Calu3 (cell line): ENCODE measurements around the gene ZCCHC7. TPM values are rescaled to one million over a fixed set of nuclear protein-coding genes. Genes with fewer than 3 reads are reported as not detected.

Experiments used
- BruUV-seq: library from RNA; stranded (reverse); fragments of 400-500 nt; replicated peaks from 2 replicates; lab custom pipeline; 2021; lab: Mats Ljungman, UMichigan
- CTCF ChIA-PET: fragments of 300-600 bp; sonication (Branson Sonifier 250); formaldehyde crosslinking; loops from one replicate; lab custom pipeline; 2022; ENCODE audit warnings: antibody characterized with exemption; lab: Charles Lee
- DNase-seq: peaks from one replicate; pipeline ENCODE4 v3.0.0; 2022
- H3K27ac Mint-ChIP-seq: one replicate; pipeline ENCODE4 v1.8.0; 2022; ENCODE audit warnings: mixed read lengths; ENCODE audit not compliant: unreplicated experiment
- H3K27me3 Mint-ChIP-seq: one replicate; pipeline ENCODE4 v1.8.0; 2022; ENCODE audit warnings: mixed read lengths; ENCODE audit not compliant: unreplicated experiment
- H3K36me3 Mint-ChIP-seq: one replicate; pipeline ENCODE4 v1.8.0; 2022; ENCODE audit warnings: mild to moderate bottlenecking, moderate library complexity, mixed read lengths; ENCODE audit not compliant: insufficient read depth, unreplicated experiment
- H3K4me1 Mint-ChIP-seq: one replicate; pipeline ENCODE4 v1.8.0; 2022; ENCODE audit warnings: mild to moderate bottlenecking, low read depth, mixed read lengths; ENCODE audit not compliant: unreplicated experiment
- H3K4me3 Mint-ChIP-seq: one replicate; pipeline ENCODE4 v1.8.0; 2022; ENCODE audit warnings: mild to moderate bottlenecking, low read depth, moderate library complexity, mixed read lengths; ENCODE audit not compliant: unreplicated experiment
- H3K9me3 Mint-ChIP-seq: one replicate; pipeline ENCODE4 v1.8.0; 2022; ENCODE audit warnings: low read depth, mixed read lengths; ENCODE audit not compliant: unreplicated experiment
- intact Hi-C: fragments of 100-400 bp; cut with micrococcal nuclease; formaldehyde crosslinking; loops from one replicate; pipeline ENCODE4 v1.10.0; 2022; ENCODE audit not compliant: unreplicated experiment
- total RNA-seq: library from RNA; stranded (reverse); gene quantifications from 2 replicates; pipeline ENCODE4 v1.2.3, GENCODE V29; 2022
- TF ChIP-seq, protein P1 (sequence below): fragments of 200-600 bp; IDR thresholded peaks from one replicate; pipeline ENCODE4 v1.8.0; 2022; ENCODE audit warnings: antibody characterized with exemption; ENCODE audit not compliant: unreplicated experiment

Gene ZCCHC7
- total RNA-seq, 1 experiment from 2014 or later = 6.5 TPM

DNA sequence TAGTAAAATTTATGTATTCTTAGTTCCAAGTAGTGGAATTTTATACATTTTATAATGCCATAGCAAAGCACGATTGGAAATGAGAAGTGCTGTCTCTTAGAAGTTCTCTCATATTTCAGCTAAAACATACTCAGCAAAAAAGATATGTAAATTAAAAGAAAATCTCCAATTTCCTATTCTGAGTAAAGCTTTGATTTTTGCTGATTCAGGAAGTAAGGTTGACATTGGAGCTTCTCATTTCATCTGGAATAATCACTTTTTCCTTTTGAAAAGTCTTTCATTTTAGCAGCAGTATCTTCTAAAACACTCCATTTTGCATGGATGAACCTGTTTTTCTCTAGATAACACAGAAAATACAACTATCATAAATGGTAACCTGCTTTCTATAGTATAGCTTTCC lies 121.0 kb downstream of the ZCCHC7 start:
- Mint-ChIP-seq H3K27ac (no peak overlapping the region), H3K27me3 (no peaks in the 10 kb centered on the region), H3K36me3 (no peaks in the 10 kb centered on the region), H3K4me1 (no peaks in the 10 kb centered on the region), H3K4me3 (no peak overlapping the region), H3K9me3 (no peaks in the 10 kb centered on the region)
- no TSS peak for BruUV-seq
- CTCF ChIA-PET = no interaction called here
- intact Hi-C loops = no loop called here
- TF ChIP-seq, protein P1, sequence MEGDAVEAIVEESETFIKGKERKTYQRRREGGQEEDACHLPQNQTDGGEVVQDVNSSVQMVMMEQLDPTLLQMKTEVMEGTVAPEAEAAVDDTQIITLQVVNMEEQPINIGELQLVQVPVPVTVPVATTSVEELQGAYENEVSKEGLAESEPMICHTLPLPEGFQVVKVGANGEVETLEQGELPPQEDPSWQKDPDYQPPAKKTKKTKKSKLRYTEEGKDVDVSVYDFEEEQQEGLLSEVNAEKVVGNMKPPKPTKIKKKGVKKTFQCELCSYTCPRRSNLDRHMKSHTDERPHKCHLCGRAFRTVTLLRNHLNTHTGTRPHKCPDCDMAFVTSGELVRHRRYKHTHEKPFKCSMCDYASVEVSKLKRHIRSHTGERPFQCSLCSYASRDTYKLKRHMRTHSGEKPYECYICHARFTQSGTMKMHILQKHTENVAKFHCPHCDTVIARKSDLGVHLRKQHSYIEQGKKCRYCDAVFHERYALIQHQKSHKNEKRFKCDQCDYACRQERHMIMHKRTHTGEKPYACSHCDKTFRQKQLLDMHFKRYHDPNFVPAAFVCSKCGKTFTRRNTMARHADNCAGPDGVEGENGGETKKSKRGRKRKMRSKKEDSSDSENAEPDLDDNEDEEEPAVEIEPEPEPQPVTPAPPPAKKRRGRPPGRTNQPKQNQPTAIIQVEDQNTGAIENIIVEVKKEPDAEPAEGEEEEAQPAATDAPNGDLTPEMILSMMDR = no peak
- no peak for DNase-seq

DNA sequence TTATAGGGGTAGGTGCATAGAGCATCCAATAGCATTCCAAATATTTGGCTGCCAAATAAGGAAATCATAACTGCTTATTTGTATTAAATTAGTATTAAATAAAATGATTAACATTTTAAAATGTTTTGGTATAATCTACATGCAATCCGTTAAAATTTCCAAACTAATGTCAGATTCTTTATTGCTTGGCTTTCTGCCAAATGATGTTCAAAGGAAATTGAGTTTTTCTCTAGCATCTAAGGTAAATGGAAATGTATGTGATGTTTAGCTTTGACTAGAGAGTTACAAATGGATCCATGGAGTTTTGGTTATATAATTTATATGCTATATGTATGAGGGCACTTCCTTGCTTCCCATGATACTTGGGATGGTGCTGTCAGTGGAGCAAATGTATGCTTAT lies 121.7 kb downstream of the ZCCHC7 start:
- no peak for DNase-seq
- intact Hi-C loops = no loop called here
- Mint-ChIP-seq H3K9me3 (no peaks in the 10 kb centered on the region), H3K4me3 (no peak overlapping the region), H3K27me3 (no peaks in the 10 kb centered on the region), H3K36me3 (no peaks in the 10 kb centered on the region), H3K4me1 (no peaks in the 10 kb centered on the region), H3K27ac (no peak overlapping the region)
- TF ChIP-seq, protein P1 = no peak
- BruUV-seq = no TSS peak
- CTCF ChIA-PET = no interaction called here

DNA sequence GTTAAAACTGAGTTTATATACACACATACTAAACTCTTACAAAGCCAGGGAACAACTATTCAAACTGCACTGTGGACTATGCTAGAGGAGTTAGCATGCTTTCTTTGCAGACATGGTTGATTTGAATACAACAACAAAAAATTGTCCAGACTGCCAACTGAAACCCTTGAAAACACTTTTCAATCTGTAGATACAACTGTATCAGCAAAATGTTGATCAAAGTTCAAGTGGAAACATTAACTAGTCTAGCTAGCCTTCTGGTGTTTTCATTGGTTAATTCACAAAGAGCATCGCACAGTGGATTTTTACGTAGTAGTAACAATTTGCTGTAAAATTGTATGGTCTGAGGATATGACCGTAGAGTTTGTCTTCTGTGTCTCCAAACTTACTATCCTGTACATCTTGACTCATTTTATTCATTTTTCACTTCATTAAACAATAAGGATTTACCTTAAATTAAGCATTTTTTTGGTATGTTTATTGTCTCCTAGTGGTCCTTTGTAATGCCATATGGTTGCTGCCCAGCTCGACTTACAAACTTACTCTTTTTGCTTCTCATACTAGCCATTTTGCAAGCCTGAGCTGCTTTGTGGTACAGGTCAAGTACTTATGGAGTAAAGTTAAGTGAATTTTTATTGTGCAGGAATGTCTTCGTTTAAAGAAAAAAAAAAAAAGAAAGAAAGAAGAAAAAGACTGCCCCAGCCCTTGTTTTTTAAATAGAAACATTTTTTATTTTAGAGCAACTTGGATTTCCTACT lies 123.4 kb downstream of the ZCCHC7 start:
- H3K36me3 Mint-ChIP-seq = no peaks in the 10 kb centered on the region
- H3K9me3 Mint-ChIP-seq = no peaks in the 10 kb centered on the region
- TF ChIP-seq, protein P1 = no peak
- no peaks in the 10 kb centered on the region for H3K27me3 Mint-ChIP-seq
- no peak overlapping the region for H3K27ac Mint-ChIP-seq
- intact Hi-C loops = no loop called here
- no peaks in the 10 kb centered on the region for H3K4me1 Mint-ChIP-seq
- no peak overlapping the region for H3K4me3 Mint-ChIP-seq
- no peak for DNase-seq
- CTCF ChIA-PET = interaction anchor here (0.7 kb wide), 1 partner anchor 129 kb away, joined by 3 read pairs; no protein-coding TSS in a partner anchor
- BruUV-seq = no TSS peak

DNA sequence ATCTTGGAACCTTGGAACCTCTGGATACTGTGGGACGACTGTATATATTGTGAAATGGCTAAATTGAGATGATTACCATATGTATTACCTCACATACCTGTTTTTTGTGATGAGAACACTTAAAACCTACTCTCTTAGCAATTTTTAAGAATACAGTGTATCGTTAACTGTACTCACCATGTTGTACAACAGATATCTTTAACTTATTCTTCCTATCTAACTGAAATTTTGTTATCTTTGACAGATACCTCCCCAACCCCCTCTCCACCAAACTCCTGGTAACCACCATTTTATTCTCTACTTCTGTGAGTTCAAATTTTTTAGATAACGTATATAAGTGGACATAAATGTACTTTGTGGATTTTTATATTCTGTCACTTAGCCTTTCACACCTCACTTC lies 126.5 kb downstream of the ZCCHC7 start:
- Mint-ChIP-seq H3K9me3 (no peaks in the 10 kb centered on the region), H3K36me3 (no peaks in the 10 kb centered on the region), H3K27ac (no peak overlapping the region), H3K4me3 (no peak overlapping the region), H3K4me1 (no peaks in the 10 kb centered on the region), H3K27me3 (no peaks in the 10 kb centered on the region)
- CTCF ChIA-PET = no interaction called here
- TF ChIP-seq, protein P1 = no peak
- intact Hi-C loops = no loop called here
- BruUV-seq = no TSS peak
- no peak for DNase-seq
